GM19240 (cell line): ENCODE measurements around the gene AFTPH.

Experiments
- DNase-seq: peaks from one replicate; pipeline ENCODE4 v3.0.0; 2011; ENCODE audit warnings: low spot score; ENCODE audit not compliant: insufficient read length

Gene AFTPH

GRCh38 chr2:64523666-64524603 is at the start of gene AFTPH:
Gene AFTPH (plus strand): TSS chr2:64524328. CDS start chr2:64551475, 27,147 bp downstream.
- DNase-seq: peak; percentile 83

GRCh38 chr2:64474636-64475035 is 49.5 kb upstream of the AFTPH start:
- no peak for DNase-seq

GRCh38 chr2:64477037-64477436 is 47.1 kb upstream of the AFTPH start:
- no peak for DNase-seq

- DNase-seq: no peak
These were observed 46.1 kb upstream of the AFTPH start for GRCh38 chr2:64477979-64478378.

GRCh38 chr2:64478502-64479230 is 45.5 kb upstream of the AFTPH start:
- DNase-seq: no peak

DNA sequence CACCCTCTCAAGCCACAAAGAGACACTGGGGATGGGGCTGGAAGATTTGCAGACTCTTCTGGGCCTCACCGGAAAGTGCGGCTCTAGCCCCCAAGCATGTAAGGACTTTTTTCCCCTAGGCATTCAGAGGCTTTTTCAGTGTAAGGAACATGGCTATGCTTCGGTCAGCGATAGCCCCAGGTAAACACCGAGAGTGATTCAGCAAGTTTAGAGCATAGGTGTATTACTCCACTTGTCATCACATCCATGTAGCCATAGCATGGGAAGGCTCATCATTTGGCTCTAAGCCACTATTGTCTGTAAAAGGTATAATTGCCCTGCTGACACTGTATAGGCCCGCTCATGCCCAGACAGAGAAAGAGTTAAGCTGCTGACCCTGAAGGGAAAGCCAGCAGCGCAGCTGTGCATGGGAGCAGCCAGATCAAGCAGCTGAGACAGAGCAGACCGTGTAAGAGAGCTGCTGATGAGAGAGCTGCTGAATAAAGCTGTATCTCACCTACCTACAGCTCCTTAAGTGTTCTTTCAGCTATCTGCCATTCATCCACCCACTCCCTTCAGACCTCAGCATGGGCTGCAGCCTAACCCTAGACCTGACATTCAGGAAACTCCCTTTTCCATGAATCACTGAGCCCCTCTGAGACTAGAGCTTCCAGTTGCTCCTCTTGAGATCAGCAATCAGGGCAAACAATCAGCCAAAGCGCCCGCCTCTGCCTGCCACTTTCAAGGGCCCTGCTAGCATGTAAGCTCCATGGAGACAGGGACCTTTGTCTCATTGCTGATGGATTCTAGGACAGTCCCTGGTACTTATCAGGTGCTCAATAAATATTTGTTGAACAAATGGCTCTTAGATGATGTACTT is 44.6 kb upstream of the AFTPH start:
- no peak for DNase-seq

DNA sequence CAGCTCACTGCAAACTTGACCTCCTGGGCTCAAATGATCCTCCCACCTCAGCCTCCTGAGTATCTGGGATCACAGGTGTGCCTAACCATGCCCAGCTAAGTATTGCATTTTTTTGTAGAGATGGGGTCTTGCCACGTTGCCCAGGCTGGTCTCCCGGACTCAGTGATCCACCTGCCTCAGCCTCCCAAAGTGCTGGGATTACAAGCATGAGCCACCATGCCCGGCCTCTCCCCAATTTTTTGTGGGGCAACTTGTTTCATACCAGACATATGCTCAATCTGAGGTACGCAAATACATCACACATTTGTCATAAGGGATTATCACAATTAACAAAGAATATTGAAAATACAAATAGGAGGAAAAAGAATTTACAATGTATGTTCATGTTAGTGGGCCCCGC is 42.5 kb upstream of the AFTPH start:
- DNase-seq: no peak

DNA sequence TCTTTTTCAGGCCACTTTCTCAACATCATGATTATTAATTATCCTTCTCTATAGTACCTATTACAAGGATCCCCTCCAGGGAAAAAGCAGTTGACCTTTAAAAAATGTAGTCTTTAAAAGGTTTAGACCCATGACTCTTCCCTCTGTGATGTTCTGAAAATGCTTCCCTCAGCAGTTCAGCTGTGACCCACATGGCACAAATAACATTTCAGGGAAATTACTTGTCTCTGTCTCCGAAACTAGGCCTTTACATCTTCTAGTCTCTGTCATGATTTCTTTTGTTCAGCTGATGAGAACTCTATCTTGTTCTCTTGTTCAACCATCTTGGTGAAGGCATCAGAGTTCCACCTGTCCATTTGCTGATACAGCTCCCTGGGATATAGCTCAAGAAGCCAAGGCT is 41.9 kb upstream of the AFTPH start:
- no peak for DNase-seq

DNA sequence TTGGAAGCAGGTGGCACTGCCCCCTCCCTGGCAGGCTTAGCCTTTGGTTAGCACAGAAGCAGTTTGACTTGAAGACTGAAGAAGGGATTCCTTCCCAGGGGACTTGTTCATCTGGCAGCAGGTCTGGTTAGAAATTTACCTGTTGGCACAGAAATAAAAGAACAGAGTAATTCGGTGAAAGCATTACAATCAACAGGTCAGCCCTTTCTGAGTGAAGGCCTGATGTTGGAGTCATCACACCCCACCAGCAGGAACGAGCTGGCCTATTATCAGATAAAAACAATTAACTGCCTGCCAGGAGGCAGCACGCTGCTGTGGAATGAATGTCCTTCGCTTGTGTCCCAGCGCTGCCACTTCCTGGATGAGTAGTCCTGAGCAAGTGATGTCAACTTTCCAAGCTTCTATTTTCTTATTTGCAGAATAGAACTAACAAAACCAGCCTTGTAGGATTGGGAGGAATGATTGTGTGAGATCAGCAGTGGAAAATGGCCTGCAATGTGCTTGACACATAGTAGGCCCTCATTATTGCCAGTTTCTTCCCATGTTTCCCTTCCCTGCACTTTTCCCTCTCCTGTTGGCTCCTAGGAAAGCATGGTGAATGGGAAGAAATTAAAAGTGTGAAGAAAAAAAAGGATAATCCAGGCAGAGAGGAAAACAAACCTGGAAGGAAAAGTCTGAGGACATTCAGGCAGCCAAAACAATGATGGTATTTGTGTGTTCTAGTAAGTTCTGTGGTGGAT is 41.2 kb upstream of the AFTPH start:
- no peak for DNase-seq

- no peak for DNase-seq
These were observed 38.8 kb upstream of the AFTPH start for GRCh38 chr2:64485331-64485730.

- DNase-seq: no peak
These were observed 38.2 kb upstream of the AFTPH start for GRCh38 chr2:64485961-64486360.

DNA sequence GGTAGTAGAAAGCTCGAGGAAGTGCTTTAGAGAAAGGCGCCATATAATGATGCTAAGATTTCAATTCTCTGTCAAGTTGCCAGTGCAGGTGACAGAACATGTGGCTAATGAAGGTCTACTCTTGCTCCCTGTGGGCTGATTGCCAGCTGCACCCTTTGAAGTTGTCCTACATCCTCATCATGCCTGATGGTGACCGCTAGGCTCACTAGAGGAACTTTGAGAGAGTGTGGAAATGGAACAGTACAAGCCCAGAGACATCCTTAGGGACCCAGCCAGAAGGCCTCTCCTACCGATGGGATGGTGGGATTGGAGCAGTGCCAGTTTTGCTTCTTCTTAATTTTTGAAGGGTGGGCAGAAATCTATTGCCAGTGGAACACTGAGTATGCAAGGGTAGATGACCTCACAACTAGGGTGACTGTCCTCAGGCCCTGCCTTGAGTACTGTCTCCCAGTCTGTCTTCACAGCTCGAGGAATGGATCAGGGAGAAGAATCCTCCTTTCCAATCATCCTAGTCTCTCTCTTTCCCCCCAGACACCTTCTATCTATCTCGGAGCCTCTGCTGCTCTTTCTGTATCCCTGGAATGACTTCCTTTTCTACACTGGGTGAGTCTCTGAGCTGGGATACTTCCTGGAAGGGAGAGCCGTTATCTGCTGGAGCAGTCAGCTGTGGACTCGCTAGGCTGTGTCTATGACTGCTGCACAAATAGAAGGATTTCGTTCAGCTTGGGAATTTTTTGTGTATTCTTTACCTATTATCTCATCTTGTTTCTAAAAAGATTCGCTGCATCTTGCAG is 36.7 kb upstream of the AFTPH start:
- no peak for DNase-seq

DNA sequence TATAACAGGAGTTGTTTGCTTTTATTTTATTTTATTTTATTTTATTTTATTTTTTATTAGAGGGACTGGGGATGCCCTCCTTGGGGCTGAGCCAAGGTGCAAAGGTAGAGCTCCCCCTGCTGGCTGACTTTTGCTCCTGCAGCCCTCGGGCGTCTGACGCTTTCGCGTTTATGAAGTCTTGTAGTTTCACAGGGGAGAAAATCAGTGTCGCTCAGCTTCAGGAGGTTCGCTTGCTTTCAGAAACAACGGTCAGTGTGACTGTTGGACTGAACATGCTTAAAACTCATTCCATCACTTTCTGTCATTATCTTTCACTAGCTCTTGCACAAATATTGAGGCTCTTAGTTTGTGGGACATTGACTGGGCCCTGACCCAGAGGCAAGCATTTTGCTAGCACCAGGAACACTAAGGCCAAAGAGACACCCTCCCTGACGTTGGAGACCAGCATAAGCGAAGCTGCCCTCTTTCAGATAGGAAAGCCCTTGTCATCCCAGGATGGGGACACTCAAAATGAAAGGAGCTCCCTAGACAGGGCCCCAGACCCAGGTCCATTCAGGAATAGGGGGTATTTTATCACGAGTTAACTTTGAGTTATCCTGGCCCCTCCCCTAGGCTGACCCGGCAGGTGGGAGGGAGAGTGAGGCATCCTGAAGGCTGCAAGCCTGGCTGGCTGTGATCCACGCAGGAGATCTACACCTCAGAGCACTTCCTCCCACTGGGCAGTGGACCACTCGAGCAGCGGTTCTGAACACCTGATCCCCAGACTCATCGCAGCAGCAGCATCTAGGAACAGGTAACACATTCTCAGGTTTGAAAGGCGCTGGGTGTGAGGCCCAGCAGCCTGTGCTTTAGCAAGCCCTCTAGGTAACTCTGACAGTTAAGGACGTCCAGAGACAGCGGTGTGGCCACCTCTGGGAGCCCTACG is 35.8 kb upstream of the AFTPH start:
- DNase-seq: peak; percentile 52

DNA sequence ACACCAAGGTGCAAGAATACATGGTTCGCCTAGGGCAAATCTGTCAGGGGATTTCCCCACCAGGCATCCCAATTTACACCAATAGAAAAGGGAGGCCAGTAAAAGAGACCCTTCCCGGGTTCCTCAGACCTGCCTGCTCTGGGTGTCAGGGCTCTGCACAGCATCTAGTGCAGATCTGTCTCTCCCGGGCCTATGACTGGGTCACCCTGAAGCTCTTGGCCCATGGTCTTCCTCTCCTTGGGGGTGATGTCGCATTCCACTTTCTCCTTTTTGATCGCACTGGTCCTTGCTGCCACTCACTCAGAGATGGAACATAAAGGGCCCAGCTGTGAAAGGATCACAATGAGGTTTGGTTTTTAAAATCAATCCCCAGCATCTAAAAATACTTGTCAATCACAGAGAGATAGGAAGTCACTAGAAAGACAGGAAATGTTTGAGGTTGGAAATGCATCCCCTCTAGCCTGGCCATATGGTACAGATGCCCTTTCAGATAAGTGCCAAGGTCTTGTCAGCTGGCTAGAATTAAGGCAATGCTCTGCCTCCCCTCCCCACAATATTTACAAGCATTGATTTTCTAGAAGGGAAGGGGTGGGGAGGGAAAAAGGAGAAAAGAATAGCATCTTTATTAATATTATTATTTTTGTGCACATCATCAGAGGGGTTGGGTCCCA is 34.9 kb upstream of the AFTPH start:
- no peak for DNase-seq

DNA sequence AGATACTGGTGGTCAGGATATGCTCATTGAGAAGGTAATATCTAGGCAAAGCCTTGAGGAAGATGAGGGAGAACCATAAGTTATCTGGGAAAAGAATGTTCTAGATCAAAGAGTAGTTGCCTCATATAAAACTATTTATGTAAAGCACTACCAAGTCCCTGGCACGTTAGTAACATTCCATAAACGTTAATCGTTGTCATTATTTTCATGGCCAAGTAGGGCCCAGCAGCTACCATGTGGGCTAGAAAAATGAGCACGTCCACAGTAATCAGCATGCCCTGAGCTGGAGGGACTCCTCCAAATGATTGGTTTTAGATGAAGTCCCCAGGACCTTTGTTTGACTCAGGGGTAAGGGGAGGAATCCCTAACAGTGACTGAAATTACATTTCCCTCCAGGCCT is 32.7 kb upstream of the AFTPH start:
- no peak for DNase-seq

GRCh38 chr2:64492272-64492671 is 31.9 kb upstream of the AFTPH start:
- DNase-seq: no peak

- no peak for DNase-seq
These were observed 31.3 kb upstream of the AFTPH start for GRCh38 chr2:64492821-64493220.

- no peak for DNase-seq
These were observed 30.3 kb upstream of the AFTPH start for GRCh38 chr2:64493788-64494187.
